Endothelial cell of umbilical vein (primary cell): ENCODE measurements around the gene JPH3. TPM values are rescaled to one million over a fixed set of nuclear protein-coding genes. Genes with fewer than 3 reads are reported as not detected.

ENCODE experiments used
- BruUV-seq: library from RNA; stranded (reverse); fragments of 400-500 nt; replicated peaks from 2 replicates; lab custom pipeline; 2021; lab: Mats Ljungman, UMichigan
- CTCF ChIA-PET: fragments of 300-600, 350-600 bp; sonication (Branson Sonifier 250); formaldehyde crosslinking; loops from one replicate; lab custom pipeline; 2021; ENCODE audit warnings: antibody characterized with exemption, inconsistent platforms; lab: Charles Lee
- POLR2A ChIA-PET: fragments of 300-600, 350-600 bp; sonication (Branson Sonifier 250); formaldehyde crosslinking; loops from one replicate; lab custom pipeline; 2021; ENCODE audit warnings: antibody characterized with exemption, inconsistent platforms; lab: Charles Lee
- DNase-seq: peaks from one replicate; pipeline ENCODE4 v3.0.0-alpha.2; 2011; ENCODE audit warnings: low read depth, low spot score
- FAIRE-seq: peaks from 2 replicates; lab custom pipeline; 2011; peaks lifted over from hg19 to GRCh38; lab: Jason Lieb, UNC
- H2AFZ ChIP-seq: 2 replicates; pipeline ENCODE4 v1.6.0; 2012; ENCODE audit warnings: low read depth, low read length, control low read depth, inconsistent platforms
- H3K27ac ChIP-seq: 2 replicates; pipeline ENCODE4 v1.5.1; 2011; ENCODE audit warnings: low read depth, mild to moderate bottlenecking, control low read depth, low read length, moderate library complexity; ENCODE audit not compliant: insufficient read depth
- H3K27me3 ChIP-seq, 2 experiments: 2 replicates each; pipeline versions ENCODE4 v1.6.0 to v1.6.1; 2011; ENCODE audit warnings: low read length in 2 of 2, mixed read lengths in 1 of 2; ENCODE audit not compliant: control insufficient read depth in 2 of 2, insufficient read depth in 2 of 2
- H3K36me3 ChIP-seq, 2 experiments: 2 replicates in 1 of 2; 3 replicates in 1 of 2; pipeline ENCODE4 v1.5.1; 2011; ENCODE audit warnings: low read length in 2 of 2, mild to moderate bottlenecking in 1 of 2, moderate library complexity in 1 of 2; ENCODE audit not compliant: control insufficient read depth in 2 of 2, insufficient read depth in 2 of 2; ENCODE audit errors: extremely low read depth in 1 of 2
- H3K4me1 ChIP-seq: 3 replicates; pipeline ENCODE4 v1.5.1; 2011; ENCODE audit warnings: mild to moderate bottlenecking, low read length; ENCODE audit not compliant: control insufficient read depth, insufficient read depth; ENCODE audit errors: extremely low read depth
- H3K4me2 ChIP-seq: 2 replicates; pipeline ENCODE4 v1.6.1; 2011; ENCODE audit warnings: low read length, control low read depth, mixed read lengths; ENCODE audit not compliant: insufficient read depth
- H3K4me3 ChIP-seq, 3 experiments: fragments of 200-600 bp in 1 of 3; sonication (generic), shearing (Covaris generic) in 1 of 3; replicated peaks in 1 of 3; 2 replicates each; pipeline ENCODE4 v1.5.1; 2011 to 2016; ENCODE audit warnings: control low read depth in 3 of 3, low read length in 3 of 3, mild to moderate bottlenecking in 2 of 3, inconsistent platforms in 1 of 3, low read depth in 1 of 3, moderate library complexity in 1 of 3; ENCODE audit not compliant: insufficient read depth in 1 of 3
- H3K79me2 ChIP-seq: 2 replicates; pipeline ENCODE4 v1.6.0; 2012; ENCODE audit warnings: low read length, inconsistent platforms; ENCODE audit not compliant: control insufficient read depth, insufficient read depth
- H3K9ac ChIP-seq: replicated peaks from 2 replicates; pipeline ENCODE3; 2011; ENCODE audit warnings: low read length, control low read depth; ENCODE audit not compliant: insufficient read depth; ENCODE audit errors: extremely low read depth
- H3K9me1 ChIP-seq: replicated peaks from 3 replicates; pipeline ENCODE4 v1.6.0; 2011; ENCODE audit warnings: mild to moderate bottlenecking, low read length; ENCODE audit not compliant: control insufficient read depth, insufficient read depth; ENCODE audit errors: extremely low read depth
- H3K9me3 ChIP-seq: replicated peaks from 2 replicates; pipeline ENCODE4 v1.5.1; 2012; ENCODE audit warnings: low read length, inconsistent platforms; ENCODE audit not compliant: control insufficient read depth, insufficient read depth
- H4K20me1 ChIP-seq: replicated peaks from 2 replicates; pipeline ENCODE3; 2011; ENCODE audit warnings: mild to moderate bottlenecking, low read length; ENCODE audit not compliant: control insufficient read depth, insufficient read depth; ENCODE audit errors: extremely low read depth
- CTCF ChIP-seq, 2 donors: IDR thresholded peaks; 1 replicate in 1 of 2; 2 replicates in 1 of 2; pipeline ENCODE4 v1.5.1; 2011; ENCODE audit warnings: low read length in 2 of 2, mild to moderate bottlenecking in 2 of 2, moderate library complexity in 2 of 2, control low read depth in 1 of 2, inconsistent platforms in 1 of 2, low read depth in 1 of 2; ENCODE audit not compliant: insufficient read depth in 1 of 2; ENCODE audit errors: extremely low read depth in 1 of 2
- EZH2 ChIP-seq: IDR thresholded peaks from 2 replicates; pipeline ENCODE4 v1.6.1; 2012; ENCODE audit warnings: borderline replicate concordance, low read depth, mild to moderate bottlenecking, moderate library complexity, low read length, inconsistent platforms; ENCODE audit not compliant: severe bottlenecking
- FOS ChIP-seq: IDR thresholded peaks from 2 replicates; pipeline ENCODE4 v1.6.1; 2011; ENCODE audit warnings: mild to moderate bottlenecking, low read length, moderate library complexity, borderline replicate concordance; ENCODE audit not compliant: insufficient read depth
- GATA2 ChIP-seq: IDR thresholded peaks from 2 replicates; pipeline ENCODE4 v1.7.0; 2011; ENCODE audit warnings: low read depth, mild to moderate bottlenecking, moderate library complexity, mixed read lengths, low read length; ENCODE audit not compliant: insufficient read length, insufficient read depth
- JUN ChIP-seq: IDR thresholded peaks from 2 replicates; pipeline ENCODE4 v1.6.1; 2011; ENCODE audit warnings: borderline replicate concordance, low read depth; ENCODE audit not compliant: insufficient read length, insufficient read depth
- MAX ChIP-seq: IDR thresholded peaks from 2 replicates; pipeline ENCODE4 v1.6.1; 2011; ENCODE audit not compliant: insufficient read depth, insufficient read length
- MYC ChIP-seq: IDR thresholded peaks from one replicate; pipeline ENCODE4 v1.6.1; 2011; ENCODE audit warnings: mild to moderate bottlenecking, low read depth, low read length
- POLR2A ChIP-seq: IDR thresholded peaks from 2 replicates; pipeline ENCODE4 v1.6.1; 2012; ENCODE audit warnings: low read depth, mild to moderate bottlenecking, control low read depth, low read length
- POLR2AphosphoS5 ChIP-seq: IDR thresholded peaks from 2 replicates; pipeline ENCODE4 v1.6.1; 2012; ENCODE audit warnings: low read depth, mild to moderate bottlenecking, control low read depth, low read length, moderate library complexity; ENCODE audit not compliant: insufficient read depth
- dilution Hi-C: fragments of 300-500 bp; cut with MboI; formaldehyde crosslinking; loops from one replicate; pipeline ENCODE4 v1.15.0; 2019; ENCODE audit warnings: low sequenced_read_pairs; ENCODE audit not compliant: extremely low pct_ligation_motif_present
- intact Hi-C: fragments of 100-400 bp; cut with micrococcal nuclease; formaldehyde crosslinking; loops from one replicate; pipeline ENCODE4 v1.10.0; 2022
- polyA plus RNA-seq, 4 experiments: library from polyadenylated mRNA; depleted of rRNA in 3 of 4; stranded (reverse) in 3 of 4; unstranded in 1 of 4; fragments of >200 nt; gene quantifications; 2 replicates each; pipeline versions ENCODE4 v1.2.1 to v1.2.3, GENCODE V29; 2011 to 2012; ENCODE audit warnings: missing spikeins in 1 of 4
- total RNA-seq: library from RNA; stranded (reverse); gene quantifications from 2 replicates; pipeline ENCODE4 v1.2.3, GENCODE V29; 2021

JPH3 gene
- total and polyA plus RNA-seq, 2 donors (not counting 3 experiments of a cell fraction or from before 2014, with no cell fraction given), result 0.22 to 0.30 TPM

GRCh38 chr16:87556941-87557459, 45.3 kb upstream of the JPH3 start:
- no peaks in the 10 kb centered on the region for H3K36me3 ChIP-seq
- peaks cover 2 to 3% of the 10 kb centered on the region in 2 experiments for H3K27me3 ChIP-seq
- no peak overlapping the region for H3K9ac ChIP-seq
- no peaks in the 10 kb centered on the region for H3K9me1 ChIP-seq
- no peaks in the 10 kb centered on the region for H3K79me2 ChIP-seq
- TF ChIP-seq POLR2AphosphoS5 (no peak), MYC (no peak), EZH2 (no peak), GATA2 (no peak), POLR2A (no peak), CTCF (IDR thresholded peaks at IDR 0.05; ENCODE audit: extremely low read depth in 1 of 2, insufficient read depth in 1 of 2, low read depth in 1 of 2, low read length in 2 of 2) (no peak), MAX (no peak), JUN (no peak), FOS (no peak)
- no peak overlapping the region for H3K27ac ChIP-seq
- no peak overlapping the region for H3K4me3 ChIP-seq
- ChIA-PET CTCF (interaction anchor here (0.9 to 1.9 kb wide), 2 partner anchors 14 to 140 kb away, joined by 3 to 8 read pairs; no protein-coding TSS in a partner anchor), POLR2A (no interaction called here)
- no peak for DNase-seq
- no peaks in the 10 kb centered on the region for H3K9me3 ChIP-seq
- intact Hi-C loops, result no loop called here
- H4K20me1 ChIP-seq, result no peaks in the 10 kb centered on the region
- dilution Hi-C loops, result no loop called here
- H2AFZ ChIP-seq, result no peak overlapping the region
- BruUV-seq, result no TSS peak
- peaks cover 9% of the 10 kb centered on the region for H3K4me1 ChIP-seq
- no peak overlapping the region for H3K4me2 ChIP-seq
- no peak for FAIRE-seq
